ENCODE data around the gene FMO4.
A peak's percentile ranks its signal among the peaks of the same experiment; 100 is the strongest.
"Not testable (repeated sequence)": the region's sequence is repeated elsewhere in the genome, so short reads cannot be mapped to it uniquely, and the experiment has no call there.

FMO4 gene

DNA sequence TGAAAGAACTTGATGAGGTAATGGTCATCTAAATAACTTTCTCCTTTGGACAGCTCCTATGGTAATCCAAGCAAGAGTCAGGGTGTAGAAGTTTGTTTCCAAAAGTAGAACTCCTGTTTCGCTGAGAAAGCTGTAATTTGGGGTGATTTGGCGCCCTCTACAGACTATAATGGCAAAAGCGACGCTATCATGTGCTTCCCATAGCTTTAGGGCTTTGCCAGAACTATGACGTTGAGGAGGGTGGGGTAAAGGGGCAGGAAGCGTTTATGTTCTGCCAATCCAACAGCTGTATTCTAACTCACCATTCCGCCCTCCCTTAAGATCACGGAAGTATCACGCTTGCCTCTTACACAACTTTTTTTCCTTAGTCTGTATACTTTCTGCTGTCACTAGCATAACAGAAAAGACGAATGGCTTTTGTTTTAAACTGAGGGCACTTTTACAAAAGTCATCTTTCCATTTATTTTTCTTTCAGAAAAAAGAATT, at the start of gene FMO4:
FMO4 (plus strand) TSS at position 349 of the 486 bp plus-strand sequence. CDS start 5,643 bp downstream, outside the sequence.
- peak; percentile 68 for DNase-seq

DNA sequence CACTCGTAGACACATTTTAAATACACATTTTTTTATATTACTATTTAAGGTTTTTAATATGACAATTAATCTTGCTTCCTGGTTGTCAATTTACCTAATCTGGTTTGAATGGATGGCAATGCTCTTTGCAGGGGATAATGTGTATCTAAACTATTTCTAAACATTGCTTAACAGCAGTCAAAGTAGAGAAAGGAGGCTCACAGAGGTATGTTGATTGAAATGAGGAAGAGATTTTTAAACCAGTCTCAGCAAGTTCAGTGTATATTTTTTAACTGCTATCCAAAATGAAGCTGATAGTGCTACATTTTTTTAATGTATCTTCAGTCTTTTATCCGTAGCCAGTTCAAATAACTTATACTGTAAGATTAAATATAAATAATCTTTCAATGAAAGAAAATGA, 48.3 kb upstream of the FMO4 start:
- DNase-seq, result no peak

- DNase-seq, result no peak
Observed at GRCh38 chr1:171266930-171267329, 47.1 kb upstream of the FMO4 start.

GRCh38 chr1:171267391-171267790, 46.6 kb upstream of the FMO4 start:
- DNase-seq, result no peak

DNA sequence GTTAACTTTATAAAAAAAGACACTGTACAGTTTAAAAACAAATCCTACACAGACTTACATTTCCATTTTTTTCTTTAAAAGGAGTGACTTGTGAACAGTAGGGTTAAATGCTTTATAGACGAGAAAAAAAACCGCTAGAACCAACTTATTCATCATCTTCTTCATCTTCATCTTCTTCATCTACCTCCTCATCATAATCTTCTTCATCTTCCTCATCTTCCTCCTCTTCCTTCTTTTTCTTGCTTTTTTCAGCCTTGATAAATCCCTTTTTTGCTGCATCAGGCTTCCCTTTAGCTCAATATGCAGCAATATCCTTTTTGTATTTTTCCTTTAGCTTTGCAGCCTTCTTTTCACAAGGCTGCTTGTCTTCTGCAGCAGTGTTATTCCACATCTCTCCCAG, 43.2 kb upstream of the FMO4 start:
- no peak for DNase-seq

- no peak for DNase-seq
Observed at GRCh38 chr1:171277534-171277933, 36.4 kb upstream of the FMO4 start.

DNA sequence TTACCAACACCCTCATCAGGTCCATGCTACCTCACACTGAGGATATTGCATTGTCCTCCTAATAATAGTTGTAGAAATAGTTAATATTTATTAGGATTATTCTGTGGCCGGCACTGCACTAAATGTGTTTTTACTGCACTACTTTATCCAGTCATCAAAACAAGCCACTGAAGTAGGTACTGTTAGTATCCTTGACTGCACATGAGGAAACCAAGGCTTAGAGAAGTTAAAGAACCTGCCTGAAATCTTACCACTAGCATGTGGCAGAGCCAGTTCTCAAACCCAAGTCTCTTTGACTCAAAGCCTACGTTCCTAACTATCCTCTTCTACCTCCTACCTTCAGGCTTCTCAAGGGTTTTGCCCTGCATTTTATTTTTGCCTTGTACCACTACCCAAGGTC, 34.7 kb upstream of the FMO4 start:
- DNase-seq, result no peak

DNA sequence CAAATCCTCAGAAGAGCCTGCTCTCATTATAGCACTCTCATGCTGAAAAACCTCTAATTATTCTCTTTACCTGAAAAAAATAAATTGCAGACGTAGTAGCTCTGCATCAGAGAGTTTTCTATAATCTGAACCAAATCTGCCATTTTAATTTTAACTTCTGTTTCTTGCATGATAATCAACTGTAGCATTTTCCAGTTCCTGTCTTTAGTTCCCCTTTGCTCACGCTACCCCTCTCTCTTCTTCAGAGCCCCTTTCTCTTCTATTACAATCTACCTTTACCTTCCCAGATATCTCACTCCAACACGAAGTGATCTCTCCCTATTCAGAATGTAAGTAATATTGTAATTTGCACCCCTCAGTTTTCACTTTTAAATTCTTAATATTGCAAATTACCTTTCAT, 34.3 kb upstream of the FMO4 start:
- DNase-seq, result no peak

GRCh38 chr1:171280599-171280998, 33.4 kb upstream of the FMO4 start:
- no peak for DNase-seq

GRCh38 chr1:171286032-171286705, 27.8 kb upstream of the FMO4 start:
- no peak for DNase-seq

- DNase-seq, result no peak
Observed at GRCh38 chr1:171290621-171291020, 23.4 kb upstream of the FMO4 start.

DNA sequence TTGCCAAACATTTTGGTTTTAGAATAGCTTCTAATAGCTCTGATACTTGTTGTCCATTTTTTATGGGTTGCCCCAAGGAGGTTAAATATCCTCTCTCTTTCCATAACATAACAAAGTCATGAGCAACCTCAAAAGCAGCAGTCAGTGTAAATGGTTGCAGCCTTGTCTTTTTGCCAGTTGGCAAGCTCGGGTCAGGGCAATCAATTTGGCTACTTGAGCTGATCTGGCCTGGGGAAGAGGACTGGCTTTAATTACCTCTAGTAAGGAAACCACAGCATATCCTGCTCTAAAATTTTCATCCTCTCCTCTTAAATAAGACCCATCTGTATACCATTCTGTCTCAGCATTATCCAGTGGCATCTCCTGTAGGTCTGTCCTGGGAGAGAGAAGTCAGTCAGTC, 21.2 kb upstream of the FMO4 start:
- no peak for DNase-seq

- DNase-seq, result not testable (repeated sequence)
Observed at GRCh38 chr1:171295383-171295782, 18.6 kb upstream of the FMO4 start.

- DNase-seq, result no peak
Observed at GRCh38 chr1:171295821-171296220, 18.2 kb upstream of the FMO4 start.

DNA sequence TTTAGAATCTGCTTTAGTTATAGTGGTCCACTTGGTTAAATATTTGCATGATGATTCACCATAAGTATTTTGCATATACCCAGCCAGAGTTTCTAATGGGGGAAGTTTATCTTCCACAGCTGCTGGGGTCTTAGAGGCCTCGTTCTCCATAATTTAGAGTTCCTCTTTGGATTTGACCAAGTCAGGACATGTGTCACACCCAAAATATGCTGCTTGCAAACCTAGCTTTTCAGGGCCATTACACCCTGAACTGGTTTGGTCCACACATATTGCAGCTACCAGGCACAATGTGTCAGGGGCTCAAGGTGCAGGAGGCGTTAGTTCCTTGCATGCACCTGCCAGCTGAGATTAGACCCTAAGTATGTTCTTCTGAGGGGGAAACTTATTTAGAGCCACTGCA, 17.1 kb upstream of the FMO4 start:
- no peak for DNase-seq

DNA sequence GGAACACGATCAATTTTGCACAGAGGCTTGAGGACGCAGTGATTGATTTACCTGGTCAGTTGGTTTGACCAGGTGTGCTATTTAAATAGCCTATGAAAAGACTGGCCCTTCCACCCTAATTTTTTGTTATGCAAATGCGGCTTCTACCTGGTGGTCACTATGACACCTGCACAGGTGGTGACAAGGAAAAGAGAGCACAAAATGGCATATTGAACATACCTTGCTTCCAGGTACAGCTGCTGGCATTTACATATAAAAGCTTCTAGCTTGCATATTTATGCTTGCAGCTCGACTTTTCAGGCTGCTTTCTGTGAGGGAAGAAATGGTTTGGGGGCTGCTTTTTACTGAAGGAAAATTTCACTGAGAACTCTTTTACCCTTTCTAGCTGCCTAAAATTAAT, 15.3 kb upstream of the FMO4 start:
- DNase-seq, result no peak

DNA sequence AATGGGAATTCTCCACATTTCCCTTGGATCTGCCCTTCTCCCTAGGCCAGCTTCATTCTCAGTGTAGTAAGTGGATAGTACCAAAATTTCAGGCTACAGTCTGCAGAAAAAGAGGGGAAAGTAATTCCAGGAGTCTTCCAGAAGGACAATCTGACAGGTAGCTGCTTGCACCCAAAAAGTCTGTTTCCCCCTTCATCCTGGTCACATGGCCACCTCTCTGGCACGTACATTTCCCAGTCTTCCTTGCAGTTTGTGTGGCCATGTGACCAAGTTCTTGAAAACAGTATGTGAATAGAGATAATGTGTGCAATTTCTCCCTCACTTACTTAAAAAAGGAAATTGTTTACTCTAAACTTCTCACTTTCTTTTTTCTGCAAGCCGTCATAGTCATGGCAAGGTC, 14.6 kb upstream of the FMO4 start:
- DNase-seq, result no peak

GRCh38 chr1:171300401-171300800, 13.6 kb upstream of the FMO4 start:
- DNase-seq, result no peak

DNA sequence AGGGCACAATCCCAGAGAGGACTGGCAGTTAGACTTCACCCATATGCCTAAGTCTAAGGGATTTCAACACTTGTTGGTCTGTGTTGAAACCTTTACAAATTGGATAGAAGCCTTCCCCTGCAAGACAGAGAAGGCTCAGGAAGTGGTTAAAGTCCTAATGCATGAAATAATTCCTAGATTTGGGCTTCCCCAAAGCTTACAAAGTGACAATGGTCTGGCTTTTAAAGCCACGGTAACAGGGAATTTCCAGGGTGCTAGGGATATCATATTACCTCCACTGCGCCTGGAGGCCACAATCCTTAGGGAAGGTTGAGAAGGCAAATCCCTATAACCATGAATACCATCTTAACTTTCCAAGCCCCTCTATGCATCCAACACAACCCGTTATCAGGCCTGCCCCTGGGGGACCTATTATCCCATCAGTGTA, 3.3 kb upstream of the FMO4 start:
- DNase-seq, result no peak

DNA sequence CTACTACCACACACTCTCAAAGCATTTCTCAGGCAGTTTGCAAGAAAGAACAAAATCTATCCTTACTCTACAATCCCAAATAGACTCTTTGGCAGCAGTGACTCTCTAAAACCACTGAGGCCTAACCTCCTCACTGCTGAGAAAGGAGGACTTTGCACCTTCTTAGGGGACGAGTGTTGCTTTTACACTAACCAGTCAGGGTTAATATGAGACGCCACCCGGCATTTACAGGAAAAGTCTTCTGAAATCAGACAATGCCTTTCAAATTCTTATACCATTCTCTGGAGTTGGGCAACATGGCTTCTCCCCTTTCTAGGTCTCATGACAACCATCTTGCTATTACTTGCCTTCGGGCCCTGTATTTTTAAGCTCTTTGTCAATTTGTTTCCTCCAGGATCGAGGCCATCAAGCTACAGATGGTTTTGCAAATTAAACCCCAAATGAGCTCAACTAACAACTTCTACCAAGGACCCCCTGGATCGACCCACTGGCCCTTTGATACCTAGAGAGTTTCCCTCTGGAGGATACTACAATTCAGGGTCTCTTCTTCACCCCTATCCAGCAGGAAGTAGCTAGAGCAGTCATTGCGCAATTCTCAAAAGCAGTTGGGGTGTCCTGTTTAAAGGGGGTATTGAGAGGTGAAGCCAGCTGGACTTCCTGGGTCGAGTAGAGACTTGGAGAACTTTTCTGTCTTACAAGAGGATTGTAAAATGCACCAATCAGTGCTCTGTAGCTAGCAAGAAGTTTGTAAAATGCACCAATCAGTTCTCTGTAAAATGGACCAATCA, 2.0 kb upstream of the FMO4 start:
- no peak for DNase-seq

GRCh38 chr1:171313319-171313834, 606 bp upstream of the FMO4 start:
- DNase-seq, result no peak

DNA sequence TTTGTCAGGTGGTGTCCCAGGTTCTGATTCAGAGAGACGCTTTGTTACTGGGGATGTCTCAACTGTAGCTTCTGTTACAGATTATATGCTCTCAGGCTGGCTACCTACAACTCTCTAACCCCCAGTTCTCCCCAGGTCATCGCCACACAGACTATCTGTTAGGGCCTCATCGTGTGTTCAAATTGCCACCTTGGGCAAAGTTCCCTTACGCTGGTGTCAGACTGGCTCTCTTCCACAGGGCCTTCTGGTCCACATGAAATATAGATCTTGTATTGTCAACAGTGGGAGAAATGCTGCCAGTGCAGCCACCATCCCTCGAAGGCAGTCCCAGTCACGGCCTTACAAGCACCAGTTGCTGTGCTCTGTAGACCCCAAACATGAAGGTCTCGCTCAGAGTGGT, 15.3 kb downstream of the FMO4 start:
- DNase-seq, result no peak

DNA sequence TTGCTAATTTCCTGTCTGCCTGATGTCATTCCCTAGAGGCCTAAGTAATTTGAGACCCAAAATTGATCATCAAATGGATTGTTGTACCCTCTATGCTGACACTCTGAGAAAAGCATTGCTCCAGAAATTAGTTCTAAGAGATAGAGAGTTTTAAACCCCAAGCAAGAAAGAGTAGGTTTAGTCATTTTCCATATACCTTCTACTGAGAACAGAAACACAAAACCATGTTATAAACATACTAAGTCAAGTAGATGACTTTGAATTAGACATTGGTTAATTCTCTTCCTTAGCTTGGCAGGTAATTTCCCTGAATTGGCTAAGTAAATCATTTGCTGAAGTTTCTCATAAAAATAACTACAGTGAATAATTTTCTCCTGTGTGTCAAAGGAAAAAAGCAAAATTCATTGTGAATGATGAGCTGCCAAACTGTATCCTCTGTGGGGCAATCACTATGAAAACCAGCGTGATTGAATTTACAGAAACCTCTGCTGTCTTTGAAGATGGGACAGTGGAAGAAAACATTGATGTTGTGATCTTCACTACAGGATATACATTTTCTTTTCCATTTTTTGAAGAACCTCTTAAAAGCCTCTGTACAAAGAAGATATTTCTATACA, 20.1 kb downstream of the FMO4 start:
- no peak for DNase-seq

DNA sequence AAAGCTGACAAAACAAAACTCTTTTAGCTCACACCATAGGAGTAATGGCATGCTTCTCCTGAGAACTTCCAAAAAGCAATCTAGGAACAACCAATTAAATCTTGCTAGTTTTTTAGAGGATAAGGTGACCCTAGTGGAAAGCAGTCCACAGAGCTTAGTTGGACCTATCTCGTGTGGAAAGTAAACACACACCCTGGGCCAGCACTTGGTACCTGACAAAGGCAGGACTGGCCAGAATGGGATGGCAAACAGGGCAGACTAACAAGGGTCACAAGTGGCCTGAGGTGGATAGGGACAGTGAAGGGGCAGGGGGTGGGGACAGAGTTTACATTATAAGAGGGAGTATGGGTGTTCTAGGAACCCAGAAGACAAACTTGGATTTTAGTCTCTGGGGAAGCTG, 22.0 kb downstream of the FMO4 start:
- DNase-seq, result no peak

All from activated effector memory CD4-positive, alpha-beta T cell treated with Interleukin-2 at 50 U/mL for 16 hours (primary cell).